GM08714 (cell line): Measurements from ENCODE around the gene SLC13A5.

ENCODE experiments used
- H3K4me3 ChIP-seq: fragments of 200-500 bp; sonication (Bioruptor generic); 2 replicates; pipeline ENCODE4 v1.5.1; 2014; ENCODE audit warnings: mild to moderate bottlenecking, low read length, inconsistent platforms
- ZNF274 ChIP-seq: IDR thresholded peaks from 2 replicates; pipeline ENCODE4 v1.6.1; 2012; ENCODE audit warnings: mild to moderate bottlenecking, low read depth, low read length

SLC13A5 gene

GRCh38 chr17:6651919-6652452 is 61.2 kb downstream of the SLC13A5 start:
- TF ChIP-seq ZNF274: no peak

GRCh38 chr17:6651354-6651918 is 61.7 kb downstream of the SLC13A5 start, which contains the start of the genes C17orf100 and MED31:
Gene C17orf100, plus strand, starts transcription at chr17:6651762. Its CDS starts 152 bp downstream, at chr17:6651914.
Gene MED31, minus strand, starts transcription at chr17:6651605. Its CDS starts 77 bp downstream, at chr17:6651528.
- no peak for TF ChIP-seq ZNF274
- peak within 1 kb of the TSS; percentile 97 for H3K4me3 ChIP-seq

More at GRCh38 chr17:6651919-6652452, 61.2 kb downstream of the SLC13A5 start:
- peak overlapping the region; percentile 97 for H3K4me3 ChIP-seq

- no peak for TF ChIP-seq ZNF274
- H3K4me3 ChIP-seq: no peak overlapping the region
Observed at GRCh38 chr17:6648181-6648580, 65.0 kb downstream of the SLC13A5 start.

GRCh38 chr17:6643451-6644125 is 69.6 kb downstream of the SLC13A5 start:
- no peak for TF ChIP-seq ZNF274
- no peak overlapping the region for H3K4me3 ChIP-seq

DNA sequence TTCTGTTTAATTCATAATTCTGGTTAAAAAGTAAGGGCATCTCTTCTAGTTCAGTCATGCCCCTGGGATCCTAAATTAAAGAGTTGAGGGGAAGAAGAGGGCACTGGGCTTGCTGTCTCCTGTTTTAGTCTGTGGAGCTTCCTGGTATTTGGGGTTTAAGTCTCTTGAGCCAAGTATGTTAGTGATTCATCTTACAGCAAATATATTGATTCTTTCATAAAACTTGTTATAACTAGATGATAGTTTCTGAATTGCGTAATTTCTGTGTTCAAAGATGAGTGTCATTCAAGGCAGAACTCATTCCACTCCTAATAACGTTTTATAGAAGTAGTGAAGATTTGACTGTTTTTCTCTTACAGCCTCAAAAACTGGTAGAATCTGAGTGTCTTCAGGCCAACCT is 70.6 kb downstream of the SLC13A5 start:
- H3K4me3 ChIP-seq: no peak overlapping the region
- no peak for TF ChIP-seq ZNF274

DNA sequence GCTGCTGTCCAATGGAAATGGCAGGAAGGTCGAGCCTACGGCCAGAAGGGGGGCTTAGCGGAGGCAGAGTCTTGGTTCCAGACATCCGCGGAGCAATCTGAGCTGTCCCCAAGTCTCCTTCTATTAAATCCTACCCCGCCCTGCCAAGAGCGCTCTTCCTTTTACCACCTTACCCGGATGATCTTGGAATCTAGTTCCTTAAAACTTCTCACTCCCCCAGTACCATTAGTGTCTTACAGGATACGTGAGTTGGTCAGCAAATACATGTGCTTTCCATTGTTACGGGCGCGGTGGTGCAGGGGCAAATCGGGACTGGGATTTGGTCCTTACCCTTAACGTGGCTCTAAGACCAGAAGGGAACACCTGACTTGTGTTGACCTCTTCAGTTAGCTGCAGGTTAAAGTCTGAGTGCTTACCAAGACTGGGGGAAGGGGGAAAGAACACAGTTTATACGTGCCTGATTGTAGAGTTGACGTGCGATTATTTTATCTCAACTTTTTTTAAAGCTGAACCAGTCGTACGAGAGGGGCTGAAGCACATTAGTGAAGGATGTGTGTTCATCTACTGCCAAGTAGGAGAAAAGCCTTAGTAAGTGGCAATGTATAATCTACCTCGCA is 71.8 kb downstream of the SLC13A5 start:
- TF ChIP-seq ZNF274: no peak
- H3K4me3 ChIP-seq: peak overlapping the region; percentile 90

DNA sequence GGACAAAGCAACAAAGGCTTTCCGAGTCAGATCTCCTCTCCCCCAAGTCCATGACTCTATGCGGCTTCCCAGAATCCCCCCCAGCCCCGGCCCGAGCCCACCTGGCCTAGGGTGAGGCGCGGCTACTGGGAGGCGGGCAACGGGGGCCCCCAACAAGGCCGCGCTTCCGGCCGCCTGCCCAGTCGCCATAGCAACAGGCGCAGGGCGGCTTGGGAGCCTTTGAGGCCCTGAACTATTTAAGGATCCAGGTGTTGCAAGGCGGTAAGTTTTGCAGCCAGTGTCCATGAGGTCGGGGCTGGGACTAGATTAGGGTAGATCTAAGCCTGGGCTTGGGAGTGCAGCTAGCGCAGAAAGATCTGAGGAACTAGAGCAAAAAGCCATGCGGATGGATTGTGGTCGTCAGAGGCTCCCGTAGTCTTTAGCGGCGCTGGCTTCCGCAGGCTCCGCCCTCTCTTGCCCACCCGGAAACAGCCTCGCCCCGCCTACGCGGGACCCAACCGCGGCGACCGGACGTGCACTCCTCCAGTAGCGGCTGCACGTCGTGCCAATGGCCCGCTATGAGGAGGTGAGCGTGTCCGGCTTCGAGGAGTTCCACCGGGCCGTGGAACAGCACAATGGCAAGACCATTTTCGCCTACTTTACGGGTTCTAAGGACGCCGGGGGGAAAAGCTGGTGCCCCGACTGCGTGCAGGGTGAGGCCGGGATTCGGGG is 72.5 kb downstream of the SLC13A5 start, which contains the start of the genes KIAA0753 and TXNDC17:
KIAA0753 (minus strand) TSS at position 176 of the 711 bp plus-strand sequence. CDS start 5,608 bp downstream, outside the sequence.
TXNDC17 (plus strand) TSS at position 525 of the 711 bp plus-strand sequence; CDS start at position 548, 23 bp downstream.
- no peak for TF ChIP-seq ZNF274

GRCh38 chr17:6639586-6640535 is 73.3 kb downstream of the SLC13A5 start:
- no peak for TF ChIP-seq ZNF274
- H3K4me3 ChIP-seq: peak overlapping the region; percentile 90

More for the DNA sequence above, 72.5 kb downstream of the SLC13A5 start, which contains the start of the genes KIAA0753 and TXNDC17:
- H3K4me3 ChIP-seq: peak within 1 kb of the TSS; percentile 90

- peak overlapping the region; percentile 90 for H3K4me3 ChIP-seq
- no peak for TF ChIP-seq ZNF274
Observed at GRCh38 chr17:6639014-6639585, 74.1 kb downstream of the SLC13A5 start.

- H3K4me3 ChIP-seq: no peak overlapping the region
- TF ChIP-seq ZNF274: no peak
Observed at GRCh38 chr17:6638046-6638908, 74.9 kb downstream of the SLC13A5 start.

- no peak overlapping the region for H3K4me3 ChIP-seq
- TF ChIP-seq ZNF274: no peak
Observed at GRCh38 chr17:6637458-6637840, 75.7 kb downstream of the SLC13A5 start.

DNA sequence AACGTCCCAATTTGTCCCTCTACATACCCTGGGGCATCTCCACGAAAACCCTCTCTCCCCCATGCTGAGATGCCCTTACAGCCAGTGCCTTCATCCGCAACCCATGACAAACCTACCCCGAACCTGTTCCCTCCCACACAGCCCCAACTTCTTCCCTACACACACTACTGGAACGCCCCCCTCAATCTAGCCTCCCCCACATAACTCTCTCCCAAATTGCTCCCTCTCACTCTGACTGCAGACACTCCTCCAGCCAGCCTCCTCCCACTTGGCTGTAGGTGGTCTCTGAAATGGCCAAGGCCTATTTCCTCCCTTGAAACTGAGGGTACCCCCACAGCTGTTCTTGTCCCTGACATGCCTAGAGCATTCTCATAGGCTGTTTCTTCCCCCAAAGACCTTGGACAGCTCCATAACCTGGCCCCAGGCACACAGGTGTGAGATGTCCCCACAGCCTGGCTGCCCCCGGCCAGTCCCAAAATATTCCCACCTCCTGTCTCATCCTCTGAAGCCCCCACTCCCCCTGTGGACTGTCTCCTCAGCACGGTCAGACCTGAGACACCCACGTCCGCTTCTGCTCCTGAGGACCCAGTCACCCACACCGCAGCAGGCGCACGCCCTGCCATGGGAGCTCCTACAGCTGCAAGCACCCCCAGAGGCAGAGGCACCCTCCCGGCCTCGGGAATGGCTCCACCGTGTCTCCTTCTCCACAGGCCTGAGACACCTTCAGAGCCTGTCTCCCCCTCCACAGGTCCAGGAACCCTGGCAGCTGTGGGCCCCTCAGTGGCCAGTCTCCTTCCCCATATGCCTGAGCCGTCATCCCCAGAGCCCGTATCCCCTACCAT is 76.3 kb downstream of the SLC13A5 start:
- no peak overlapping the region for H3K4me3 ChIP-seq
- TF ChIP-seq ZNF274: no peak
